ENCODE results near the gene IL1RAP. TPM values are rescaled to one million over a fixed set of nuclear protein-coding genes. Genes with fewer than 3 reads are reported as not detected.
"Not testable (repeated sequence)": the region's sequence is repeated elsewhere in the genome, so short reads cannot be mapped to it uniquely, and the experiment has no call there.

Gene IL1RAP
- total RNA-seq: 6.5 and 8.9 TPM in 2 replicates
- polyA plus RNA-seq: 3.2 and 5.5 TPM in 2 replicates

- Histone ChIP-seq H3K27ac (no peak within 1 kb of the TSS), H3K27me3 (peaks cover 30% of the 10 kb centered on the region), H3K36me3 (no peaks in the 10 kb centered on the region), H3K4me3 (peak within 1 kb of the TSS; percentile 63), H3K4me1 (ENCODE audit: low read depth) (no peaks in the 10 kb centered on the region), H3K9me3 (ENCODE audit: low read depth) (no peaks in the 10 kb centered on the region)
- TF ChIP-seq CTCF (IDR thresholded peaks at IDR 0.05; ENCODE audit: low read depth, low read length): peak; percentile 37
- peak; percentile 96 for DNase-seq (ENCODE audit: low read depth in 1 of 2, low spot score in 1 of 2)
Observed at GRCh38 chr3:190513409-190514370, at the start of gene IL1RAP. IL1RAP (plus strand) TSS chr3:190514085; CDS start chr3:190564290, 50,205 bp downstream.

- no peak for TF ChIP-seq CTCF (IDR thresholded peaks at IDR 0.05; ENCODE audit: low read depth, low read length)
- Histone ChIP-seq H3K27me3 (no peaks in the 10 kb centered on the region), H3K9me3 (ENCODE audit: low read depth) (no peaks in the 10 kb centered on the region), H3K4me3 (no peak overlapping the region), H3K36me3 (no peaks in the 10 kb centered on the region), H3K27ac (no peak overlapping the region), H3K4me1 (ENCODE audit: low read depth) (no peaks in the 10 kb centered on the region)
- DNase-seq (ENCODE audit: low read depth in 1 of 2, low spot score in 1 of 2): no peak
Observed at GRCh38 chr3:190467922-190468321, 46.0 kb upstream of the IL1RAP start.

- not testable (repeated sequence) for DNase-seq (ENCODE audit: low read depth in 1 of 2, low spot score in 1 of 2); H3K4me1 ChIP-seq (ENCODE audit: low read depth); H3K27me3 ChIP-seq; H3K4me3 ChIP-seq; H3K27ac ChIP-seq; H3K36me3 ChIP-seq; H3K9me3 ChIP-seq (ENCODE audit: low read depth)
Observed at GRCh38 chr3:190473261-190473660, 40.6 kb upstream of the IL1RAP start.

- Histone ChIP-seq H3K4me1 (ENCODE audit: low read depth) (no peaks in the 10 kb centered on the region), H3K9me3 (ENCODE audit: low read depth) (no peaks in the 10 kb centered on the region), H3K27ac (no peak overlapping the region), H3K27me3 (no peaks in the 10 kb centered on the region), H3K36me3 (no peaks in the 10 kb centered on the region), H3K4me3 (no peak overlapping the region)
- TF ChIP-seq CTCF (IDR thresholded peaks at IDR 0.05; ENCODE audit: low read depth, low read length): no peak
- peak in 1 of 2 donors; percentile 9 for DNase-seq (ENCODE audit: low read depth in 1 of 2, low spot score in 1 of 2)
Observed at GRCh38 chr3:190481779-190482178, 32.1 kb upstream of the IL1RAP start.

- DNase-seq (ENCODE audit: low read depth in 1 of 2, low spot score in 1 of 2): peak in 1 of 2 donors; percentile 7
- Histone ChIP-seq H3K4me1 (ENCODE audit: low read depth) (peaks cover 6% of the 10 kb centered on the region), H3K36me3 (no peaks in the 10 kb centered on the region), H3K27ac (no peak overlapping the region), H3K9me3 (ENCODE audit: low read depth) (no peaks in the 10 kb centered on the region), H3K4me3 (no peak overlapping the region), H3K27me3 (no peaks in the 10 kb centered on the region)
- no peak for TF ChIP-seq CTCF (IDR thresholded peaks at IDR 0.05; ENCODE audit: low read depth, low read length)
Observed at GRCh38 chr3:190485830-190486532, 27.9 kb upstream of the IL1RAP start.

- peaks cover 12% of the 10 kb centered on the region for H3K4me1 ChIP-seq (ENCODE audit: low read depth)
- no peaks in the 10 kb centered on the region for H3K9me3 ChIP-seq (ENCODE audit: low read depth)
- no peak overlapping the region for H3K4me3 ChIP-seq
- no peak for DNase-seq (ENCODE audit: low read depth in 1 of 2, low spot score in 1 of 2)
- no peaks in the 10 kb centered on the region for H3K36me3 ChIP-seq
- TF ChIP-seq CTCF (IDR thresholded peaks at IDR 0.05; ENCODE audit: low read depth, low read length): no peak
- H3K27me3 ChIP-seq: no peaks in the 10 kb centered on the region
- H3K27ac ChIP-seq: no peak overlapping the region
Observed at GRCh38 chr3:190486533-190486864, 27.4 kb upstream of the IL1RAP start.

Measured in cardiac muscle cell (in vitro differentiated cells and primary cell).